Fibroblast of mammary gland (primary cell): ENCODE measurements around the gene B3GLCT.
"Not testable (repeated sequence)": the region's sequence is repeated elsewhere in the genome, so short reads cannot be mapped to it uniquely, and the experiment has no call there.

Source experiments
- DNase-seq: peaks from one replicate; pipeline ENCODE4 v3.0.0-alpha.2; 2010; ENCODE audit warnings: low read depth
- H3K4me3 ChIP-seq: 2 replicates; pipeline ENCODE4 v1.5.1; 2011; ENCODE audit warnings: low read depth, mild to moderate bottlenecking, low read length, moderate library complexity; ENCODE audit not compliant: control insufficient read depth
- TF ChIP-seq, protein P1 (sequence below): conservative IDR thresholded peaks from 2 replicates; pipeline ENCODE4 v1.5.1; 2011; ENCODE audit warnings: low read depth, low read length, inconsistent platforms; ENCODE audit not compliant: control insufficient read depth, insufficient read depth

The B3GLCT gene

DNA sequence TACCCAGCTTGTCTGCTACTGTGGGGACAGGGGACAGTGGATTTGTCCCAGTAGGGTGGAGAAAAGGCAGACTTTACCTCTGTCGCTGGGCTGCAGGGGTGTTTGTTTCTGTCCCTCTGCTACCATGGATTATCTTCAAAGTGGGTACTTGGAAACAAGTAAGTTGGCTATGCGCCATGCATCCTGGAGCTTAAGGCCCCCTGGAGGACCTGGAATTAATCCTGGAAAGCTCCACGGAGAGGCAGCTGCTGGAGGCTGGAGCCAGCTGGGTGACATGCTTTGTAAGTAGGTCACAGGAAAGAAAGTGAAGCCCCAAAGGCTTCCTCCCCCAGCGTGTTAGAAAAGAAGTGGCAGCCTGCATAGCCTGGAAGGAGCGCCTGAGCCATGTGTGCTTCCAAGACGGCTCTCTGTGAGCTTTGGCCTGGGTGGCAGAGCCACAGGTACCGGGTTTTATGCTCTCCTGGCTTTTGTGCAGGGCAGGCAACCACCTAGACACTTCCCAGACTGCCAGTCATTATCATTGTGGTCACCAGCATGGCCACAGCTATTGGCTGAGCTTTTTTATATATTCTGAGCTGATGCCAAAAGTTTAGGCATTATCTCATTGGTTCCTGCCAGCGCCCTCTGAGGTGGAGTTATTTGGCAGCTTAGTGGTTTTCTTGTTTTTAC is 9.5 kb downstream of the B3GLCT start:
- TF ChIP-seq, protein P1, sequence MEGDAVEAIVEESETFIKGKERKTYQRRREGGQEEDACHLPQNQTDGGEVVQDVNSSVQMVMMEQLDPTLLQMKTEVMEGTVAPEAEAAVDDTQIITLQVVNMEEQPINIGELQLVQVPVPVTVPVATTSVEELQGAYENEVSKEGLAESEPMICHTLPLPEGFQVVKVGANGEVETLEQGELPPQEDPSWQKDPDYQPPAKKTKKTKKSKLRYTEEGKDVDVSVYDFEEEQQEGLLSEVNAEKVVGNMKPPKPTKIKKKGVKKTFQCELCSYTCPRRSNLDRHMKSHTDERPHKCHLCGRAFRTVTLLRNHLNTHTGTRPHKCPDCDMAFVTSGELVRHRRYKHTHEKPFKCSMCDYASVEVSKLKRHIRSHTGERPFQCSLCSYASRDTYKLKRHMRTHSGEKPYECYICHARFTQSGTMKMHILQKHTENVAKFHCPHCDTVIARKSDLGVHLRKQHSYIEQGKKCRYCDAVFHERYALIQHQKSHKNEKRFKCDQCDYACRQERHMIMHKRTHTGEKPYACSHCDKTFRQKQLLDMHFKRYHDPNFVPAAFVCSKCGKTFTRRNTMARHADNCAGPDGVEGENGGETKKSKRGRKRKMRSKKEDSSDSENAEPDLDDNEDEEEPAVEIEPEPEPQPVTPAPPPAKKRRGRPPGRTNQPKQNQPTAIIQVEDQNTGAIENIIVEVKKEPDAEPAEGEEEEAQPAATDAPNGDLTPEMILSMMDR = no peak
- H3K4me3 ChIP-seq = no peak overlapping the region
- DNase-seq = peak; percentile 48

DNA sequence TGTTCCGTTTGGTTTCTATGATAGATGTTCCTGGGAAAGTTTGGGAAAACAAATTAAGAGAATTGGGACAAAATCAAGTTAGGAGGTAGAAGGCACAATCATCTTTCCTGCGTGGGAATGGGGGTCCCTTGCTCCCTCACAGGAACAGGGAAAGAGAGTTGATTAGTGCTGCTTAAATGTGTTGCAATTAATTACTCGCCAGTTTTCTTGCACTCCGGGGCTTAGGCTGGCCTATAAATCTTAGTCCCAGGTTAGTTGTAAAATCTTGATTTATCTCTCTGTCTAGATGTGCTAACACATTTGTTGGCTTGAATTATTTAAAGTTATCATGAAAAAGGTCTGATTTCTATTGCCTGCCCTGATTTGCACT is 10.1 kb downstream of the B3GLCT start:
- no peak overlapping the region for H3K4me3 ChIP-seq
- no peak for DNase-seq
- TF ChIP-seq, protein P1 = no peak

DNA sequence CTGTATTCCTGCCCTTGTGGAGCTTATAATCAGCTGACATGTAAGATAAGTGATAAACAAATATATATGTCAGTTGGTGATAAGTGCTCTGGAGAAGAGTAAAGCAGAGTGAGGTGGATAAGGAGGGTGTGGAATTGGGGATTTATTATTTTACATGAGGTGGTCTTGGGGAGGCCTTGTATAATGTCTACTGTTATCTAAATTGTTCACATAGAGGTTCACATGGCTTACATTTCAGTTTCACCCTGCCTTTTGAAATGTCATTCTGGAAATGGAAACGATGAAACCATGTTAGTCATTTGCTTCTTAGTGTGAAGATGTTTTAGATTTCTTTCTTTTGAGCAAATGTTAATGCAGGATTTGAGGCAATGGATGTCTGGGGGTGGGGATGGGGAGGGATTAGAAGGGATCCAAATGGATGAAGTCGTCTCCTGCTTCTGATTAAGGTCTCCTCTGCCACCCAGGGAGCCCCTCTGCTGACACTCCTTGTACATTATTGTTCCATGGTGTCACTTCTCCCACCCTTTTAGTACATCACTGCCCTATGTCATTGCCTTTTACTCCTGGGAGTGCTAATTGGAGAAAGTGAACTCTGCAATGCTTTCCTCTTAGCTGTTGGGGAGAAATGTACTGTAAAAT is 14.0 kb downstream of the B3GLCT start:
- TF ChIP-seq, protein P1 = no peak
- no peak overlapping the region for H3K4me3 ChIP-seq
- no peak for DNase-seq

DNA sequence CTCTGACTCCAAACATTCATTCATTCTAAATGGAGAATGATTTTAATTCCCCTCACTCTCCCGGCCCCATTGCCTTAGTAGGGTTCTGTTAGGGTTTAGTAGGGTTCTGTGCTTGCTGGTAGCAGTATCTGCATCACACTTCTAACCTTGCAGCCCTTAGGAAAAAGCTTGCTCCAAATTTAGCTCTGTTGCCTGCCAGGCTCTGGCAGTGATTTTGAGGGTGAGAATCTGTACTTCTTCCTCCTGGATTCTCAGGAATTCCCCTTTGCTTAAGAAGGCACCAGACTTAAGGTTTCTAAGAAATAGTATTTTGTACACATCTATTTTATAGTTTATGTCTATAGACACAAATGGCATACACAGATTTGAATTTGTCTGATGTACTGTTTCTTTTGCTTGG is 14.7 kb downstream of the B3GLCT start:
- H3K4me3 ChIP-seq = no peak overlapping the region
- TF ChIP-seq, protein P1 = no peak
- no peak for DNase-seq

DNA sequence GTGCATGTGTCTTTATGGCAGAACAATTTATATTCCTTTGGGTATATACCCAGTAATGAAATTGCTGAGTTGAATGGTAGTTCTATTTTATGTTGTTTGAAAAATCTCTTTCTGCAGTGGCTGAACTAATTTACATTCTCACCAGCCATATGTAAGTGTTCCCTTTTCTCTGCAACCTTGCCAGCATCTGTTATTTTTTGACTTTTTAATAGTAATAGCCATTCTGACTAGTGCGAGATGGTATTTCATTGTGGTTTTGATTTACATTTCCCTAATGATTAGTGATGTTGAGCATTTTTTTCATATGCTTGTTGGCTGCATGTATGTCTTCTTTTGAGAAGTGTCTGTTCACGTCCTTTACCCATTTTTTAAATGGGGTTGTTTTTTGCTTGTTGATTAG is 17.1 kb downstream of the B3GLCT start:
- not testable (repeated sequence) for DNase-seq

DNA sequence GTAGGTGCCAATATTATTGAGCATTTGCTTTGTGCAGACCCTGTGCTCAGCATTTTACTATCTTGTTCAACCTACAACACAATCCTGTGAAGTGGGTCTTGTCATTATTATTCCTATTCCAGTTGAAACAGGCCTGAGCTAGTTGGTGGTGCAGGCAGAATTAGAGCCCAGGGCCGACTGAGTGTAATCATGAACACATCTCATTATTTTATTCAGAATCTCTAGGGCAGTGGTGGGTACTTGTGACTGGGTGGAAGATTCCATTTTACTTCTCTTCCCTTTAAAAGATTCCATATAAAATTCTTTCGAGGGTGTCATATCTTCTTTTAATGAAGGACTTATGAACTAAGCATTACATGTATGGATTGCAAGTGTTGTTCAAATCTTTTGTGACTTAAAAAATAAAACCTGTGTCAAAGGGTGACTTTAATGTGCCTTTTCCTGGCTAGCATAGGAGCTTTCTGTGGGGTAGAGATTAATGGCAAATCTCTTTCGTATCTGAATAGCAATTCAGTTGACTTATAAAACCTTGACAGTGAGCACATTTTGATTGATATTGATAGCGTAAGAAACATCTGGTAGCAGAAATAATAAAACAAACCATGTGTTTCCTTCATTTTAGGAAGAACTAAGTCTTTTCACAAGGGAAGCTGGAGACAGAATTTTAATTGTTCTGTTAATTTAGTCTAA is 20.3 kb downstream of the B3GLCT start:
- no peak for DNase-seq
- H3K4me3 ChIP-seq = no peak overlapping the region
- TF ChIP-seq, protein P1 = no peak

More for the DNA sequence above, 17.1 kb downstream of the B3GLCT start:
- not testable (repeated sequence) for H3K4me3 ChIP-seq

DNA sequence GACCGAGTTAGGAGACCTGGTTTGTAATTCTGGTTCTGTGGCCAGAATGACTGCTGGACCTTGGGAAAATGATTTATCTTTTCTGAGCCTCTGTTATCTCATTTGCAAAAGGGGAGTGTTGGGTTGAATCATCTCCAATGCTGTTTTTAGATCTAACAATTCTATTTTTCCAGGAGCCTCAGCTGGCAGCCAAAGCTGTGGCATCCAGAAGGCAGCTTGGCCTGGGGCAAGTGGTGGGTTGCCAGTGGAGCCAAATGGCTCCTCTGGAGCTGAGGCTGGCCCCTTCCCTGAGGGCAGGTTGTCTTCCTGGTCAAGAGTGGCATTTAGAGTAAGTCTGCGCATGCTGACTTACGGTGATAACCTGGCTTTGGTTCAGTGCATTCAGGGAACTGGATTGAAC is 21.3 kb downstream of the B3GLCT start:
- no peak for DNase-seq
- no peak overlapping the region for H3K4me3 ChIP-seq
- TF ChIP-seq, protein P1 = no peak
